ENCODE data around the gene MS4A4E.
A peak's percentile ranks its signal among the peaks of the same experiment; 100 is the strongest.
"Not testable (repeated sequence)": the region's sequence is repeated elsewhere in the genome, so short reads cannot be mapped to it uniquely, and the experiment has no call there.

MS4A4E gene

DNA sequence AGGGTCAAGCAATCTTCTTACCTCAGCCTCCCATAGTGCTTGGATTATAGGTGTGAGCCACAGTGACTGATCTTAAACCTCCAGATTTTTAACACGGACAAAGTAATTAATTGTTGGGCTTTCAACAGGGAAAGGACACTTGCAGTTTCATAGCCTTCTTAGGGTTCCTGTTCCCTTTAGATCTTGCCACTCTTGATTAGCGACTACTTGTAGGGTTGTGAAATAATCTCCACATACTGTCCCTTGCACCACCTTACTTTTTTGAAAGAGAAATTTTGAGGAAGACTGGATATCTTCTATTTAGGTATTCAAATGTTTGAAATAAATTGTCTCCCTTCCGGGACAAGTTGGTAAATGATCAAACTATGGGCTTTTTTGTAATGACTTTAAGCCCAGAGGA, 7.6 kb downstream of the MS4A4E start:
- no peak for DNase-seq
- in situ Hi-C loops (cut with HindIII; ENCODE audit: low pct_ligation_motif_present, low pct_unique_long_range_greater_than_20kb, low sequenced_read_pairs), result no loop called here

DNA sequence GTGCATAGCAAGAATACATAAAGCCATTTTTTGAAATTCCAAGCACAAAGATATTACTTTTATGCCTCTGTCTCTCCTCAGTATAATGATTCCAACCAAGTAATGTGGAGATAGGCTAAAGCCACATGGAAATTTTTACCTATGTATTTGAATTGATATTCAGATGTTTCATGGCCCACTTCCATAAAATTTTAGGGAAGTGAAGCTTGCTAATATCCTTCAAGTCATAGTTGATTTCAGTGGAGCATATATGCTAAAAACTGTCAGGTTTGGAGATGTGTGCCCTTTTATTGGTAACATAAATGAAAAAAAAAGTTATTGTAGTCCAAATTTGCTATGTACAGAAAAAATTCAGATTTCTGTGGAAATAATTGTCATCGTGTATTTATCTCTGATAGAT, 12.3 kb downstream of the MS4A4E start:
- DNase-seq, result no peak
- in situ Hi-C loops (cut with HindIII; ENCODE audit: low pct_ligation_motif_present, low pct_unique_long_range_greater_than_20kb, low sequenced_read_pairs), result no loop called here

DNA sequence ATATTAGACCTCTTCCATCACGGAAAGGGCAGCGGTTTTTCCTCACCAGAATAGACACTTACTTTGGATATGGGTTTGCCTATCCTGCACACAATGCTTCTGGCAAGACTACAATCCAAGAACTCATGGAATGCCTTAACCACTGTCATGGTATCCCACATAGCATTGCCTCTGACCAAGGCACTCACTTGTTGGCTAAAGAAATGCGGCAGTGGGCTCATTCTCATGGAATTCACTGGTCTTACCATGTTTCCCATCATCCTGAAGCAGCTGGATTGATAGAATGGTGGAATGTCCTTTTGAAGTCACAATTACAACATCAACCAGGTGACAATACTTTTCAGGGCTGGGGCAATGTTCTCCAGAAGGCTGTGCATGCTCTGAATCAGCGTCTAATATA, 20.8 kb downstream of the MS4A4E start:
- no peak for DNase-seq
- in situ Hi-C loops (cut with HindIII; ENCODE audit: low pct_ligation_motif_present, low pct_unique_long_range_greater_than_20kb, low sequenced_read_pairs), result no loop called here

DNA sequence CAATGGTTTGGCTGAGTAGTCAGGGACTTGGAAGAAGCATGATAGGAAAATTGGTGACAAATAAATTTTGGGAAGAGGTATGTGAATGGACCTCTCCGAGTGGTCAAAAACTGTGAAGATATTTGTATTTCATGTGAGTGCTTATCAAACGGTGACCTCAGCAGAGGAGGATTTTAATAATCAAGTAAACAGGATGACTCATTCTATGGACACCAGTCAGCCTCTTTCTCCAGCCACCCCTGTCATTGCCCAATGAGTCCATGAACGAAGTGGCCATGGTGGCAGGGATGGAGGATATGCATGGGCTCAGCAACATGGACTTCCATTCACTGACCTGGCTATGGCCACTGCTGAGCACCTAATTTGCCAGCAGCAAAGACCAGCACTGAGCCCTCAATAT, 21.2 kb downstream of the MS4A4E start:
- in situ Hi-C loops (cut with HindIII; ENCODE audit: low pct_ligation_motif_present, low pct_unique_long_range_greater_than_20kb, low sequenced_read_pairs), result no loop called here
- no peak for DNase-seq

GRCh38 chr11:60221181-60221580, 21.8 kb downstream of the MS4A4E start:
- in situ Hi-C loops (cut with HindIII; ENCODE audit: low pct_ligation_motif_present, low pct_unique_long_range_greater_than_20kb, low sequenced_read_pairs), result no loop called here
- no peak for DNase-seq

GRCh38 chr11:60214386-60214785, 28.6 kb downstream of the MS4A4E start:
- in situ Hi-C loops (cut with HindIII; ENCODE audit: low pct_ligation_motif_present, low pct_unique_long_range_greater_than_20kb, low sequenced_read_pairs), result no loop called here
- DNase-seq, result no peak

- DNase-seq, result no peak
- in situ Hi-C loops (cut with HindIII; ENCODE audit: low pct_ligation_motif_present, low pct_unique_long_range_greater_than_20kb, low sequenced_read_pairs), result no loop called here
Observed at GRCh38 chr11:60211206-60211605, 31.7 kb downstream of the MS4A4E start.

GRCh38 chr11:60209977-60210376, 33.0 kb downstream of the MS4A4E start:
- in situ Hi-C loops (cut with HindIII; ENCODE audit: low pct_ligation_motif_present, low pct_unique_long_range_greater_than_20kb, low sequenced_read_pairs), result no loop called here
- DNase-seq, result no peak

DNA sequence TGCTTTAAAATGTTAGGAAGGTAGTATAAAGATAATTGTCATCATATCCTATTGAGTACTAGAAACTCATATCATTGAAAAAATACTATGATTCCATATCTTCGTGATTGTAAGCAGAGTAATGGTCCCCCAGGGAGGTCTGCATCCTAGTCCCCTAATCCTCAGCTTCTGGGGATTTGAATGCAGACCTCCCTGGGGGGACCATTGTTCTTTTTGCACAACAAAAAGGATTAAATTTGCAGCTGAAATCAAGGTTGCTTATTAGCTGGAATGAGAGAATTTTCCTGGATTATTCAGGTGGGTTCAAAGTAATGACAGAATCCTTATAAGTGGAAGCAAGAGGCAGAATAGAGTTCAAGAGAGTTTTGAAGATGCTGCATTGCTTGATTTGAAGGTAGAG, 34.0 kb downstream of the MS4A4E start:
- no peak for DNase-seq
- in situ Hi-C loops (cut with HindIII; ENCODE audit: low pct_ligation_motif_present, low pct_unique_long_range_greater_than_20kb, low sequenced_read_pairs), result no loop called here

- DNase-seq, result no peak
- in situ Hi-C loops (cut with HindIII; ENCODE audit: low pct_ligation_motif_present, low pct_unique_long_range_greater_than_20kb, low sequenced_read_pairs), result no loop called here
Observed at GRCh38 chr11:60208146-60208895, 34.6 kb downstream of the MS4A4E start.

GRCh38 chr11:60206616-60207015, 36.3 kb downstream of the MS4A4E start:
- in situ Hi-C loops (cut with HindIII; ENCODE audit: low pct_ligation_motif_present, low pct_unique_long_range_greater_than_20kb, low sequenced_read_pairs), result no loop called here

GRCh38 chr11:60204922-60205321, 38.0 kb downstream of the MS4A4E start:
- in situ Hi-C loops (cut with HindIII; ENCODE audit: low pct_ligation_motif_present, low pct_unique_long_range_greater_than_20kb, low sequenced_read_pairs), result no loop called here
- DNase-seq, result no peak

More at GRCh38 chr11:60206616-60207015, 36.3 kb downstream of the MS4A4E start:
- no peak for DNase-seq

- DNase-seq; in situ Hi-C loops (cut with HindIII; ENCODE audit: low pct_ligation_motif_present, low pct_unique_long_range_greater_than_20kb, low sequenced_read_pairs): not testable (repeated sequence)
Observed at GRCh38 chr11:60201334-60201733, 41.6 kb downstream of the MS4A4E start.

- in situ Hi-C loops (cut with HindIII; ENCODE audit: low pct_ligation_motif_present, low pct_unique_long_range_greater_than_20kb, low sequenced_read_pairs), result no loop called here
- DNase-seq, result no peak
Observed at GRCh38 chr11:60197442-60197841, 45.5 kb downstream of the MS4A4E start.

DNA sequence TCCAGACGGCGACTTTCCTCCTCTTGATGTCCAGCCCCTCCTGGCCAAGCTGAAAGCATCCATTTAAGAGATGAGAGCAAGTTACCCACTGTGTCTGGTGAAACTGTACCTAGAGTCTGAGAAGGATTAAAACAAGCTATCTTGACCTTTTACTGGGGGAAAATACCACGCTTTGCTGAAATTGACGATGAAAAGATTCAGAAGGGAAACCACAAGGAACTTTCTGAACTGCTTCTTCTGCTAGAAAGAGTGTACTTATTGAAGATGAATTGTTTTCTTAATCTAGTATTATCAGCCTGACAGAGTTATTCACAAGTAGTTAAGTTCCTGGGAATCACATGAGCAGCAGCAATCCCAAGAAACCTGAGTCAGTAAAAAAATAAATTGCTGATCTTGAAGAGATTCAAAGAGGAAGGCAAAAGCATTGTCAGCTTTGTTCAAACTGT, 47.0 kb downstream of the MS4A4E start:
- in situ Hi-C loops (cut with HindIII; ENCODE audit: low pct_ligation_motif_present, low pct_unique_long_range_greater_than_20kb, low sequenced_read_pairs), result no loop called here
- DNase-seq, result no peak

DNA sequence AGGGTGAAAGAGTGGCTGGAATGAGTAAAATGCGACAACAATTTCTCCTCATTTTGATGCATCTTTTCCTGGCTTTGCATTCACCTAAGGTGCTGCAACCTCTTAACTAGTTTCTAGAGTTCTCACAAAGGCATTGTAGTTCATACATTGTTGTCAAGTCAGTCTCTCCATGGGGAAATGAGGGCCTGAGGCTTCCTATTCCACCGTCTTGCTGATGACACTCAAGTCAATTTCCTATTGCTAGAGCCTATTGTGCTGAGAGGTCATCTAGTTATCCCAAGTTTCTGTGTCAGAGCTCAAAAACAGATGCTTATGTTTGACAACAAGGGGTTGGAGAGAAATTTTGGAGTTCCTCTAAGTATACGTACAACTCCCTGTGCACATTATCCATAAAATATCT, 48.4 kb downstream of the MS4A4E start:
- no peak for DNase-seq
- in situ Hi-C loops (cut with HindIII; ENCODE audit: low pct_ligation_motif_present, low pct_unique_long_range_greater_than_20kb, low sequenced_read_pairs), result no loop called here

DNA sequence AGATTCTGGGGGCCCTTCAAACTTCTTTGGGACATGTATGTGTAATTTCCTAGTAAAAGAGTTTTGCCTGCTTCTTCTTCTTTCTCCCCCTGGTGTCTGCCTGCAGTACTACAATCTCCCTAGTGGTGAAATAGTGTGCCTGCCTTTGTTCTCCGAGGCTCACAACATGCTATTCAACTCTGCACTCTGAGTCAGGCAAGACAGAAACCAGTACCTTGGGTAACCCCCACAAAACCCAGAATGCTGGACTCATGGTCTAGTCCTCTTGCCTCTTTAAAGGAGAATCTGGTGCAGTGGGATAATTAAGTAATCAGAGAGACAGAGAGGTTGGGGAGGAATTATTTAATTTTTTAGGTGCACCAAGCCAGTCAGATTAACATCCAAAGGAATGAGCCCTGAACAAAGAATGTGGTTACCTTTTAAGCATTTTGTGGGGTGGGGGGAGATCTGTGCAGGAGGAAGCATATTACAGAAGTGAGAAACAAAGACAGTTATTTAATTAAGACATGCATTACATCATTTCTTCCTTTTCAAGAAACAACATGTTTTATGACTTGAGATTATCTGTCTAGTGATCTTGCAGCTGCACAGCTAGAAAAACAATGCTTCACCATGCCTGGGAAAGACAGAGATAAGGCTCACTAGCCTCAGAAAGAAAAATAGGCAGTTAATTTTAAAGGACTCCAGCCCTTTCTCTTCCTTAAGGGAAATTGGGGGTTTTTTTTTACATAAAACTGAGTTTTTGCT, 49.1 kb downstream of the MS4A4E start:
- DNase-seq, result peak; percentile 65
- in situ Hi-C loops (cut with HindIII; ENCODE audit: low pct_ligation_motif_present, low pct_unique_long_range_greater_than_20kb, low sequenced_read_pairs), result no loop called here

GRCh38 chr11:60192564-60192963, 50.4 kb downstream of the MS4A4E start:
- DNase-seq; in situ Hi-C loops (cut with HindIII; ENCODE audit: low pct_ligation_motif_present, low pct_unique_long_range_greater_than_20kb, low sequenced_read_pairs): not testable (repeated sequence)

DNA sequence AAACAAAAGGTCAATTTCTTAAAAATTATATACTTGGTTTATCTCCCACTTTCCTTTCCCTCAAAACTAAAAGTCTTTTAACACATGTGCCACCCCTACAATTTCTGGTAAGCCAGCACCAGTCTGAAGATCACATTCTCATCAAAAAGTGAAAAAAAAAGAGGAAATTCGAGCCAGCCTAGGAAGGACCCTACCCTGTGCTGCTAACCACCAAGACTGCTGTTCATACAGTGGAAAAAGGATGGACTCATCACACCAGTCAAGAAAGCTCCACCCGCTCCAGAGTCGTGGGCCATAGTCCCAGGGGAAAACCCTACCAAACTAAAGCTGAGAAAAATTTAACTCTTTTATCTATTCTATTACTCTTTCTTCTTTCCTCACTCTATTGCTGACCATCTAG, 54.5 kb downstream of the MS4A4E start:
- DNase-seq; in situ Hi-C loops (cut with HindIII; ENCODE audit: low pct_ligation_motif_present, low pct_unique_long_range_greater_than_20kb, low sequenced_read_pairs): not testable (repeated sequence)

DNA sequence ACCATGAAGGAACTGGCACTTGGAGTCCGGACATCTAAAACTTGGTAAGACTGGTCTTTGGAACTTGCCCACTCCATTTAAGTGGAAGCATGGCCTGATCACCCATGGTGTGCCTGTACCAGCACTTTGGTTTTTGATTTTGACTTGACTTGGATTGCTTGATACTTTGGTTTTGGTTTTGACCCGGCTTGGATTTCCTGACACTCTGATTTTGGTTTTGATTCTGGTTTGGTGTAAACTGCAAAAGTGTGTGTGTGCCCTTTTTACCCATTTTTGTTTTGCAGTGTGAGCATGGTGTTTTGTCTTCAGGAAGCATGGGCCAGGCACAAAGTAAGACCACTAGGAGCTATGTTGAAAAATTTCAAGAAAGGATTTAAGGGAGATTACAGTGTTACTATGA, 56.8 kb downstream of the MS4A4E start:
- DNase-seq; in situ Hi-C loops (cut with HindIII; ENCODE audit: low pct_ligation_motif_present, low pct_unique_long_range_greater_than_20kb, low sequenced_read_pairs): not testable (repeated sequence)
